Measurements from ENCODE around the gene L3MBTL4.

DNA sequence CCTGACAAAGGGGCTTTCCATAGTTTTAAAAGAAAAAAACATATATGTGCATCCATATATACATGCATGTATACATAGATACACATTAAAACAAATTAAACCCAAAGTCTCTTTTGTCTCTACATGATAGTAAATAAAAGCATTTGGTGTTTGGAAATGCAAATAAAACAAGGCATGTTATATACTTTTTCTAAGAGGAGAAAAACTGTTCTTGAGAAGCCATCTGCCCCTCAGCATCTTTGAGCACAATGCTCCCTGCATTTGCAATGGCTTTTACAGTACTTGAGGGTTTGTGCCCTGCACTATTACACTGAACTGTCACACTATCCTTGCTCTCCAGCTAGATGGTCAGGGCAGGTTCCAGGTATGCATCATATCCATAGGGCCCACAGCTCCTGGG, 210.2 kb downstream of the L3MBTL4 start:
- TF ChIP-seq, protein P1, sequence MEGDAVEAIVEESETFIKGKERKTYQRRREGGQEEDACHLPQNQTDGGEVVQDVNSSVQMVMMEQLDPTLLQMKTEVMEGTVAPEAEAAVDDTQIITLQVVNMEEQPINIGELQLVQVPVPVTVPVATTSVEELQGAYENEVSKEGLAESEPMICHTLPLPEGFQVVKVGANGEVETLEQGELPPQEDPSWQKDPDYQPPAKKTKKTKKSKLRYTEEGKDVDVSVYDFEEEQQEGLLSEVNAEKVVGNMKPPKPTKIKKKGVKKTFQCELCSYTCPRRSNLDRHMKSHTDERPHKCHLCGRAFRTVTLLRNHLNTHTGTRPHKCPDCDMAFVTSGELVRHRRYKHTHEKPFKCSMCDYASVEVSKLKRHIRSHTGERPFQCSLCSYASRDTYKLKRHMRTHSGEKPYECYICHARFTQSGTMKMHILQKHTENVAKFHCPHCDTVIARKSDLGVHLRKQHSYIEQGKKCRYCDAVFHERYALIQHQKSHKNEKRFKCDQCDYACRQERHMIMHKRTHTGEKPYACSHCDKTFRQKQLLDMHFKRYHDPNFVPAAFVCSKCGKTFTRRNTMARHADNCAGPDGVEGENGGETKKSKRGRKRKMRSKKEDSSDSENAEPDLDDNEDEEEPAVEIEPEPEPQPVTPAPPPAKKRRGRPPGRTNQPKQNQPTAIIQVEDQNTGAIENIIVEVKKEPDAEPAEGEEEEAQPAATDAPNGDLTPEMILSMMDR (IDR thresholded peaks at IDR 0.05) = no peak
- TF ChIP-seq POLR2A (IDR thresholded peaks at IDR 0.05) = no peak

Data from body of pancreas (tissue), 4 donors.